MM.1S (cell line): ENCODE results near the gene ADD2.

Source experiments
- DNase-seq: peaks from one replicate; pipeline ENCODE4 v3.0.0-alpha.2; 2015
- H2AFZ ChIP-seq: fragments of 300-600 bp; sonication (generic); 2 replicates; pipeline ENCODE4 v1.6.0; 2016; ENCODE audit warnings: antibody characterized with exemption, low read length
- H3F3A ChIP-seq: fragments of 300-600 bp; sonication (generic); 2 replicates; pipeline ENCODE4 v1.6.1; 2016; ENCODE audit warnings: mild to moderate bottlenecking, antibody characterized with exemption, low read length, moderate library complexity, mixed read lengths; ENCODE audit not compliant: insufficient read depth
- H3K27ac ChIP-seq: fragments of 300-600 bp; sonication (generic); 2 replicates; pipeline ENCODE4 v1.5.1; 2016; ENCODE audit warnings: mild to moderate bottlenecking, low read length
- H3K27me3 ChIP-seq: fragments of 300-600 bp; sonication (generic); replicated peaks from 2 replicates; pipeline ENCODE4 v1.6.0; 2016; ENCODE audit warnings: low read length; ENCODE audit not compliant: insufficient read depth
- H3K36me3 ChIP-seq: fragments of 300-600 bp; sonication (generic); replicated peaks from 2 replicates; pipeline ENCODE4 v1.6.1; 2016; ENCODE audit warnings: mild to moderate bottlenecking, low read length, mixed read lengths; ENCODE audit not compliant: insufficient read depth
- H3K4me1 ChIP-seq: fragments of 300-600 bp; sonication (generic); 2 replicates; pipeline ENCODE4 v1.6.1; 2016; ENCODE audit warnings: low read length, mixed read lengths
- H3K4me2 ChIP-seq: fragments of 300-600 bp; sonication (generic); 2 replicates; pipeline ENCODE4 v1.6.0; 2016; ENCODE audit warnings: low read depth, low read length
- H3K4me3 ChIP-seq: fragments of 300-600 bp; sonication (generic); 2 replicates; pipeline ENCODE4 v1.5.1; 2016; ENCODE audit warnings: low read length, mixed read lengths
- H3K79me2 ChIP-seq: fragments of 300-600 bp; sonication (generic); 2 replicates; pipeline ENCODE4 v1.6.1; 2016; ENCODE audit warnings: mixed run types, low read length, mixed read lengths
- H3K9ac ChIP-seq: fragments of 300-600 bp; sonication (generic); 2 replicates; pipeline ENCODE4 v1.6.1; 2016; ENCODE audit warnings: low read length, mixed read lengths
- H3K9me2 ChIP-seq: fragments of 300-600 bp; sonication (generic); replicated peaks from 2 replicates; pipeline ENCODE4 v1.6.1; 2016; ENCODE audit warnings: mild to moderate bottlenecking, low read length, mixed read lengths; ENCODE audit not compliant: insufficient read depth
- H3K9me3 ChIP-seq: fragments of 300-600 bp; sonication (generic); replicated peaks from 2 replicates; pipeline ENCODE4 v1.6.1; 2016; ENCODE audit warnings: mild to moderate bottlenecking, low read length, mixed read lengths; ENCODE audit not compliant: insufficient read depth
- H4K20me1 ChIP-seq: fragments of 300-600 bp; sonication (generic); 2 replicates; pipeline ENCODE4 v1.6.1; 2016; ENCODE audit warnings: mild to moderate bottlenecking, low read length, moderate library complexity, mixed read lengths; ENCODE audit not compliant: insufficient read depth
- CTCF ChIP-seq: fragments of 300-600 bp; sonication (generic); IDR thresholded peaks from 2 replicates; pipeline ENCODE4 v1.5.1; 2016; ENCODE audit warnings: antibody characterized with exemption, low read length, mixed read lengths
- EZH2 ChIP-seq: fragments of 300-600 bp; sonication (generic); optimal IDR thresholded peaks from 2 replicates; pipeline ENCODE3; 2017; ENCODE audit warnings: low read depth, mild to moderate bottlenecking, antibody characterized with exemption, low read length, mixed read lengths
- EZH2phosphoT487 ChIP-seq: fragments of 300-600 bp; sonication (generic); IDR thresholded peaks from 2 replicates; pipeline ENCODE4 v1.6.1; 2018; ENCODE audit warnings: antibody characterized with exemption, low read length

Gene ADD2

GRCh38 chr2:70659551-70659950 lies 108.4 kb downstream of the ADD2 start:
- H3K27ac ChIP-seq, result no peak overlapping the region
- TF ChIP-seq EZH2phosphoT487, result no peak
- TF ChIP-seq CTCF, result no peak
- TF ChIP-seq EZH2, result no peak
- H2AFZ ChIP-seq, result no peak overlapping the region
- H3K9me2 ChIP-seq, result no peaks in the 10 kb centered on the region
- H3K9me3 ChIP-seq, result no peaks in the 10 kb centered on the region
- DNase-seq, result no peak
- no peaks in the 10 kb centered on the region for H4K20me1 ChIP-seq
- no peaks in the 10 kb centered on the region for H3K79me2 ChIP-seq
- H3K4me3 ChIP-seq, result no peak overlapping the region
- no peaks in the 10 kb centered on the region for H3K27me3 ChIP-seq
- H3F3A ChIP-seq, result no peaks in the 10 kb centered on the region
- H3K9ac ChIP-seq, result no peak overlapping the region
- H3K36me3 ChIP-seq, result no peaks in the 10 kb centered on the region
- H3K4me2 ChIP-seq, result no peak overlapping the region
- H3K4me1 ChIP-seq, result no peaks in the 10 kb centered on the region

GRCh38 chr2:70658476-70658875 lies 109.5 kb downstream of the ADD2 start:
- Histone ChIP-seq H3K79me2 (no peaks in the 10 kb centered on the region), H3K36me3 (no peaks in the 10 kb centered on the region), H3K9ac (no peak overlapping the region), H4K20me1 (no peaks in the 10 kb centered on the region), H3K27ac (no peak overlapping the region), H3K4me3 (no peak overlapping the region), H2AFZ (no peak overlapping the region), H3K4me1 (no peaks in the 10 kb centered on the region), H3F3A (no peaks in the 10 kb centered on the region), H3K9me2 (no peaks in the 10 kb centered on the region), H3K27me3 (no peaks in the 10 kb centered on the region), H3K4me2 (no peak overlapping the region), H3K9me3 (no peaks in the 10 kb centered on the region)
- TF ChIP-seq EZH2phosphoT487 (no peak), EZH2 (no peak), CTCF (no peak)
- no peak for DNase-seq

- Histone ChIP-seq H3K36me3 (no peaks in the 10 kb centered on the region), H3K4me3 (no peak overlapping the region), H3K9ac (no peak overlapping the region), H3K9me2 (no peaks in the 10 kb centered on the region), H4K20me1 (no peaks in the 10 kb centered on the region), H3K27ac (no peak overlapping the region), H3K4me2 (no peak overlapping the region), H3K4me1 (no peaks in the 10 kb centered on the region), H3K79me2 (no peaks in the 10 kb centered on the region), H3K27me3 (no peaks in the 10 kb centered on the region), H2AFZ (no peak overlapping the region), H3F3A (no peaks in the 10 kb centered on the region), H3K9me3 (no peaks in the 10 kb centered on the region)
- no peak for DNase-seq
- no peak for TF ChIP-seq CTCF
- TF ChIP-seq EZH2, result no peak
Observed at GRCh38 chr2:70657246-70657645, 110.8 kb downstream of the ADD2 start.
